Hematopoietic multipotent progenitor cell treated with erythropoietin and hydrocortisone succinate and interleukin-3 and kit ligand, for 17 days (in vitro differentiated cells): Measurements from ENCODE around the gene SFTPA2.
"Not testable (repeated sequence)": the region's sequence is repeated elsewhere in the genome, so short reads cannot be mapped to it uniquely, and the experiment has no call there.

Experiments used
- DNase-seq: peaks from one replicate; pipeline ENCODE4 v3.0.0-alpha.2; 2015; ENCODE audit warnings: low spot score

Gene SFTPA2

GRCh38 chr10:79559726-79560125 lies 481 bp downstream of the SFTPA2 start:
- no peak for DNase-seq

GRCh38 chr10:79556961-79557360 lies 3.2 kb downstream of the SFTPA2 start:
- not testable (repeated sequence) for DNase-seq

GRCh38 chr10:79555354-79556309 lies 4.6 kb downstream of the SFTPA2 start:
- no peak for DNase-seq

GRCh38 chr10:79552143-79552542 lies 8.1 kb downstream of the SFTPA2 start:
- no peak for DNase-seq

- DNase-seq, result no peak
Measured at GRCh38 chr10:79547973-79548372, 12.2 kb downstream of the SFTPA2 start.

GRCh38 chr10:79547128-79547527 lies 13.1 kb downstream of the SFTPA2 start:
- DNase-seq, result not testable (repeated sequence)

- DNase-seq, result not testable (repeated sequence)
Measured at GRCh38 chr10:79544926-79545659, 15.1 kb downstream of the SFTPA2 start.

- not testable (repeated sequence) for DNase-seq
Measured at GRCh38 chr10:79544408-79544807, 15.8 kb downstream of the SFTPA2 start.

GRCh38 chr10:79542626-79543025 lies 17.6 kb downstream of the SFTPA2 start:
- DNase-seq, result no peak

GRCh38 chr10:79540930-79541329 lies 19.3 kb downstream of the SFTPA2 start:
- not testable (repeated sequence) for DNase-seq

- DNase-seq, result not testable (repeated sequence)
Measured at GRCh38 chr10:79538311-79538710, 21.9 kb downstream of the SFTPA2 start.

GRCh38 chr10:79533903-79534175 lies 26.4 kb downstream of the SFTPA2 start:
- DNase-seq, result not testable (repeated sequence)

GRCh38 chr10:79533142-79533902 lies 26.9 kb downstream of the SFTPA2 start:
- not testable (repeated sequence) for DNase-seq

GRCh38 chr10:79528261-79528660 lies 31.9 kb downstream of the SFTPA2 start:
- DNase-seq, result not testable (repeated sequence)

GRCh38 chr10:79525049-79525710 lies 35.0 kb downstream of the SFTPA2 start:
- not testable (repeated sequence) for DNase-seq

- DNase-seq, result not testable (repeated sequence)
Measured at GRCh38 chr10:79523157-79523853, 36.9 kb downstream of the SFTPA2 start.

- DNase-seq, result not testable (repeated sequence)
Measured at GRCh38 chr10:79522464-79522863, 37.7 kb downstream of the SFTPA2 start.

- DNase-seq, result not testable (repeated sequence)
Measured at GRCh38 chr10:79521751-79522150, 38.5 kb downstream of the SFTPA2 start.

GRCh38 chr10:79517567-79517966 lies 42.6 kb downstream of the SFTPA2 start:
- DNase-seq, result not testable (repeated sequence)

- not testable (repeated sequence) for DNase-seq
Measured at GRCh38 chr10:79516532-79517205, 43.5 kb downstream of the SFTPA2 start.
